Parathyroid adenoma (tissue), 2 donors: Measurements from ENCODE around the gene TUFM.
A peak's percentile ranks its signal among the peaks of the same experiment; 100 is the strongest.
"Not testable (repeated sequence)": the region's sequence is repeated elsewhere in the genome, so short reads cannot be mapped to it uniquely, and the experiment has no call there.

Experiments used
- H2AFZ ChIP-seq: fragments of 300-600 bp; sonication (generic); one replicate; pipeline ENCODE4 v1.7.0; 2017; ENCODE audit warnings: antibody characterized with exemption, mild to moderate bottlenecking
- H3K27ac ChIP-seq: fragments of 300-600 bp; sonication (generic); one replicate; pipeline ENCODE4 v1.7.0; 2017
- H3K27me3 ChIP-seq: fragments of 300-600 bp; sonication (generic); one replicate; pipeline ENCODE4 v1.7.0; 2017; ENCODE audit warnings: low read length; ENCODE audit not compliant: control insufficient read depth, insufficient read depth
- H3K36me3 ChIP-seq: fragments of 300-600 bp; sonication (generic); one replicate; pipeline ENCODE4 v1.7.0; 2017; ENCODE audit warnings: low read length; ENCODE audit not compliant: control insufficient read depth, insufficient read depth
- H3K4me1 ChIP-seq: fragments of 300-600 bp; sonication (generic); one replicate; pipeline ENCODE4 v1.7.0; 2017; ENCODE audit warnings: control low read depth
- H3K4me2 ChIP-seq: fragments of 300-600 bp; sonication (generic); one replicate; pipeline ENCODE4 v1.7.0; 2017; ENCODE audit warnings: low read length
- H3K4me3 ChIP-seq: fragments of 300-600 bp; sonication (generic); one replicate; pipeline ENCODE4 v1.7.0; 2017; ENCODE audit warnings: low read depth, low read length
- H3K79me2 ChIP-seq: fragments of 300-600 bp; sonication (generic); one replicate; pipeline ENCODE4 v1.7.0; 2017; ENCODE audit warnings: control low read depth
- H3K9ac ChIP-seq: fragments of 300-600 bp; sonication (generic); one replicate; pipeline ENCODE4 v1.7.0; 2017; ENCODE audit warnings: mild to moderate bottlenecking
- H3K9me3 ChIP-seq: fragments of 300-600 bp; sonication (generic); one replicate; pipeline ENCODE4 v1.7.0; 2017; ENCODE audit warnings: low read length; ENCODE audit not compliant: control insufficient read depth
- CTCF ChIP-seq: fragments of 300-600 bp; sonication (generic); IDR thresholded peaks from one replicate; pipeline ENCODE4 v1.7.0; 2017; ENCODE audit warnings: antibody characterized with exemption, mild to moderate bottlenecking
- donor health status: primary hyperparathyroidism.

Gene TUFM

GRCh38 chr16:28823873-28824716 lies 22.1 kb downstream of the TUFM start:
- Histone ChIP-seq H3K4me3 (peak overlapping the region; percentile 99), H3K9me3 (no peaks in the 10 kb centered on the region), H3K36me3 (no peaks in the 10 kb centered on the region), H3K27me3 (no peaks in the 10 kb centered on the region), H3K9ac (peak overlapping the region; percentile 98), H3K27ac (peak overlapping the region; percentile 95), H3K4me2 (peak overlapping the region; percentile 99), H2AFZ (peak overlapping the region; percentile 79), H3K79me2 (peaks cover 35% of the 10 kb centered on the region), H3K4me1 (peaks cover 10% of the 10 kb centered on the region)
- peak; percentile 16 for TF ChIP-seq CTCF

DNA sequence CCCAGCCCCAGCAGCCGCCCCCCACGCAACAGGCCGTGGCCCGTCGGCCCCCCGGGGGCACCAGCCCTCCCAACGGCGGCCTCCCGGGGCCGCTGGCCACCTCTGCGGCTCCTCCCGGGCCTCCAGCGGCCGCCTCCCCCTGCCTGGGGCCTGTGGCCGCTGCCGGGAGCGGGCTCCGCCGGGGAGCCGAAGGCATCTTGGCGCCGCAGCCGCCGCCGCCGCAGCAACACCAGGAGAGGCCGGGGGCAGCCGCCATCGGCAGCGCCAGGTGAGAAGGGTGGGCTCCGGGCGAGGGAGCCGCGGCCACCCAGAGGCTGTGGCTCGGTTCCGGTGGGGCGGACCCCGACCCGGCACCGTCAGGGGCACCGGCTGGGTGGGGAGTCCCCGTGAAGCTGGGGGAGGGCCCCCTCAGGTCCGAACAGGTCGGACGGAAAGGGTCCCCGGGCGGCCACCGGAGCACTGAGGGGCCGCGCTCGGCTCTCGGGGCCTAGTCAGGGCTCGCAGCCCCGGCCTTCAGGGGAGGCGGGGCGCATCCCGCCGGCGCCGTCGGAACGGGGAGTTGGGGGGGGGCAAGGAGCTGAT lies 22.8 kb downstream of the TUFM start:
- Histone ChIP-seq H3K4me3 (peak overlapping the region; percentile 99), H2AFZ (peak overlapping the region; percentile 79), H3K9me3 (no peaks in the 10 kb centered on the region)

GRCh38 chr16:28822520-28823290 lies 23.4 kb downstream of the TUFM start, which contains the start of gene ATXN2L:
Gene ATXN2L (plus strand): TSS chr16:28822999. CDS start chr16:28823260, 261 bp downstream.
- Histone ChIP-seq H3K4me3 (peak within 1 kb of the TSS; percentile 99), H3K27me3 (no peaks in the 10 kb centered on the region), H3K36me3 (no peaks in the 10 kb centered on the region), H2AFZ (peak within 1 kb of the TSS; percentile 92), H3K4me1 (peaks cover 10% of the 10 kb centered on the region), H3K9ac (peak within 1 kb of the TSS; percentile 98), H3K9me3 (no peaks in the 10 kb centered on the region), H3K79me2 (peaks cover 28% of the 10 kb centered on the region), H3K4me2 (peak within 1 kb of the TSS; percentile 99), H3K27ac (peak within 1 kb of the TSS; percentile 95)
- peak; percentile 35 for TF ChIP-seq CTCF

More for the DNA sequence above, 22.8 kb downstream of the TUFM start:
- Histone ChIP-seq H3K9ac (peak overlapping the region; percentile 98), H3K36me3 (no peaks in the 10 kb centered on the region), H3K27me3 (no peaks in the 10 kb centered on the region), H3K4me1 (peaks cover 10% of the 10 kb centered on the region), H3K4me2 (peak overlapping the region; percentile 99), H3K27ac (peak overlapping the region; percentile 95), H3K79me2 (peaks cover 34% of the 10 kb centered on the region)
- TF ChIP-seq CTCF = no peak

GRCh38 chr16:28821874-28822519 lies 24.2 kb downstream of the TUFM start:
- no peaks in the 10 kb centered on the region for H3K36me3 ChIP-seq
- no peak for TF ChIP-seq CTCF
- peaks cover 21% of the 10 kb centered on the region for H3K79me2 ChIP-seq
- H3K9me3 ChIP-seq = no peaks in the 10 kb centered on the region
- H3K27ac ChIP-seq = peak overlapping the region; percentile 95
- peaks cover 10% of the 10 kb centered on the region for H3K4me1 ChIP-seq
- peak overlapping the region; percentile 92 for H2AFZ ChIP-seq
- peak overlapping the region; percentile 99 for H3K4me3 ChIP-seq
- peak overlapping the region; percentile 71 for H3K4me2 ChIP-seq
- H3K9ac ChIP-seq = no peak overlapping the region
- no peaks in the 10 kb centered on the region for H3K27me3 ChIP-seq

DNA sequence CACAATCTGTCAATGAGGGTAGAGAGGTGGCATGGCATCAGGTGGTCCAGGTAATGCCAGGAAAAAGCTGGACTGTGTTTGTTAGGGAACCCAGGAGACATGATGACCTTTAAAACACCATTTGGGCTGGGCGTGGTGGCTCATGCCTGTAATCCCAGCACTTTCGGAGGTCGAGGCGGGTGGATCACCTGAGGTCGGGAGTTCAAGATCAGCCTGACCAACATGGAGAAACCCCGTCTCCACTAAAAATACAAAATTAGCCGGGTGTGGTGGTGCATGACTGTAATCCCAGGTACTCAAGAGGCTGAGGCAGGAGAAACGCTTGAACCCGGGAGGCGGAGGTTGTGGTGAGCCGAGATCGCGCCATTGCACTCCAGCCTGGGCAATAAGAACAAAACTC lies 25.6 kb downstream of the TUFM start:
- peaks cover 10% of the 10 kb centered on the region for H3K4me1 ChIP-seq
- H3K79me2 ChIP-seq = peaks cover 10% of the 10 kb centered on the region
- not testable (repeated sequence) for H3K4me3 ChIP-seq, H2AFZ ChIP-seq, H3K9me3 ChIP-seq, H3K4me2 ChIP-seq, H3K27me3 ChIP-seq, H3K36me3 ChIP-seq, H3K27ac ChIP-seq, H3K9ac ChIP-seq
